PC-3 (cell line): Measurements from ENCODE around the gene GALNT18.

Experiments used
- CTCF ChIP-seq: fragments of 300-600 bp; sonication (generic); conservative IDR thresholded peaks from 2 replicates; pipeline ENCODE4 v1.5.1; 2017; ENCODE audit warnings: antibody characterized with exemption, low read depth, mild to moderate bottlenecking, low read length
- EZH2 ChIP-seq: fragments of 300-600 bp; sonication (generic); IDR thresholded peaks from one replicate; pipeline ENCODE4 v1.6.1; 2017; ENCODE audit warnings: antibody characterized with exemption, mild to moderate bottlenecking, low read length; ENCODE audit not compliant: unreplicated experiment
- EZH2phosphoT487 ChIP-seq: fragments of 300-600 bp; sonication (generic); IDR thresholded peaks from 2 replicates; pipeline ENCODE4 v1.6.1; 2018; ENCODE audit warnings: mild to moderate bottlenecking, antibody characterized with exemption, low read length, borderline replicate concordance

GRCh38 chr11:11618973-11619435 lies 2.8 kb downstream of the GALNT18 start:
- peak; percentile 54 for TF ChIP-seq CTCF
- TF ChIP-seq EZH2, result no peak
- TF ChIP-seq EZH2phosphoT487, result no peak
